Ascending aorta (tissue), 2 donors: Measurements from ENCODE around the gene OR8B12. TPM values are rescaled to one million over a fixed set of nuclear protein-coding genes. Genes with fewer than 3 reads are reported as not detected.

Experiments
- DNase-seq, 2 donors: peaks; one replicate each; pipeline ENCODE4 v3.0.0-alpha.2; 2019; ENCODE audit warnings: low spot score in 2 of 2
- H3K27ac ChIP-seq, 2 donors: fragments of 200-600 bp; sonication (generic); one replicate each; pipeline ENCODE4 v1.5.1; 2016 to 2017; ENCODE audit warnings: mild to moderate bottlenecking in 1 of 2
- H3K27me3 ChIP-seq: fragments of 200-600 bp; sonication (generic); one replicate; pipeline ENCODE4 v1.5.1; 2017
- H3K36me3 ChIP-seq, 2 donors: fragments of 200-600 bp; sonication (generic); one replicate each; pipeline ENCODE4 v1.5.1; 2016
- H3K4me1 ChIP-seq, 2 donors: fragments of 200-600 bp; sonication (generic); one replicate each; pipeline ENCODE4 v1.5.1; 2016 to 2017; ENCODE audit warnings: mild to moderate bottlenecking in 1 of 2
- H3K4me3 ChIP-seq, 2 donors: fragments of 200-600 bp; sonication (generic); one replicate each; pipeline ENCODE4 v1.5.1; 2016 to 2017; ENCODE audit warnings: mild to moderate bottlenecking in 1 of 2
- H3K9me3 ChIP-seq, 2 donors: fragments of 200-600 bp; sonication (generic); one replicate each; pipeline ENCODE4 v1.5.1; 2016
- intact Hi-C: fragments of 100-400 bp; cut with DNase I; formaldehyde crosslinking; loops from one replicate; pipeline ENCODE4 v1.15.1; 2023
- total RNA-seq: library from RNA; depleted of rRNA; stranded (reverse); fragments of >200 nt; gene quantifications from one replicate; pipeline ENCODE4 v1.1.0, GENCODE V29; 2016
- TF ChIP-seq, protein P1 (sequence below), 3 experiments: fragments of 200-600 bp in 2 of 3; fragments of 450-650 bp in 1 of 3; sonication (generic) in 2 of 3; IDR thresholded peaks; one replicate each; pipeline ENCODE4 v1.5.1; 2016 to 2019; ENCODE audit warnings: antibody characterized with exemption in 3 of 3, mild to moderate bottlenecking in 1 of 3, moderate library complexity in 1 of 3

OR8B12 gene
- total RNA-seq, 1 donor from 2014 or later: not detected

GRCh38 chr11:124511745-124512144 lies 31.7 kb downstream of the OR8B12 start:
- H3K36me3 ChIP-seq: no peaks in the 10 kb centered on the region
- TF ChIP-seq, protein P1, sequence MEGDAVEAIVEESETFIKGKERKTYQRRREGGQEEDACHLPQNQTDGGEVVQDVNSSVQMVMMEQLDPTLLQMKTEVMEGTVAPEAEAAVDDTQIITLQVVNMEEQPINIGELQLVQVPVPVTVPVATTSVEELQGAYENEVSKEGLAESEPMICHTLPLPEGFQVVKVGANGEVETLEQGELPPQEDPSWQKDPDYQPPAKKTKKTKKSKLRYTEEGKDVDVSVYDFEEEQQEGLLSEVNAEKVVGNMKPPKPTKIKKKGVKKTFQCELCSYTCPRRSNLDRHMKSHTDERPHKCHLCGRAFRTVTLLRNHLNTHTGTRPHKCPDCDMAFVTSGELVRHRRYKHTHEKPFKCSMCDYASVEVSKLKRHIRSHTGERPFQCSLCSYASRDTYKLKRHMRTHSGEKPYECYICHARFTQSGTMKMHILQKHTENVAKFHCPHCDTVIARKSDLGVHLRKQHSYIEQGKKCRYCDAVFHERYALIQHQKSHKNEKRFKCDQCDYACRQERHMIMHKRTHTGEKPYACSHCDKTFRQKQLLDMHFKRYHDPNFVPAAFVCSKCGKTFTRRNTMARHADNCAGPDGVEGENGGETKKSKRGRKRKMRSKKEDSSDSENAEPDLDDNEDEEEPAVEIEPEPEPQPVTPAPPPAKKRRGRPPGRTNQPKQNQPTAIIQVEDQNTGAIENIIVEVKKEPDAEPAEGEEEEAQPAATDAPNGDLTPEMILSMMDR (IDR thresholded peaks at IDR 0.05): no peak
- H3K9me3 ChIP-seq: no peaks in the 10 kb centered on the region
- H3K4me3 ChIP-seq: no peak overlapping the region
- no peak for DNase-seq
- no peaks in the 10 kb centered on the region for H3K4me1 ChIP-seq
- no peaks in the 10 kb centered on the region for H3K27me3 ChIP-seq
- intact Hi-C loops: no loop called here
- H3K27ac ChIP-seq: no peak overlapping the region

DNA sequence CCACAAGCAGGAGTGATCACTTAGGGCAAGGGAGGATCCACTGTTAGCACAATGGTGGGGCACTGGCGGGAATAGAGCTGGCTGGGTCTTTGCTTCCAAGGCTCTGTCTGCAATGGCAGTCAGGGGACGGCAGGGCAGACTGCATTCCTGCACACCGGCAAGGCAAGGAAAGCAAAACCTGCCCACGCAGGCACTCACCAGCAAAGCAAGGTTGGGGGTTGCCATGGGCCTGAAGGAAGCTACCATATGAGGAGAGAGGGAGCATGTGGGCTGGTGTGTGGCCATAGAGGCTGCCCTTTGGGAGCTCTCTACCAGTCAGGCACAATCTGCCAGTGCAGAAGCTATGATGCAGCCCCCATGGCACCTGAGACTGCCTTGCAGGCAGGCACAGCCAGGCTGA lies 33.2 kb downstream of the OR8B12 start:
- Histone ChIP-seq H3K36me3 (no peaks in the 10 kb centered on the region), H3K27ac (no peak overlapping the region), H3K27me3 (no peaks in the 10 kb centered on the region), H3K4me3 (no peak overlapping the region), H3K9me3 (no peaks in the 10 kb centered on the region), H3K4me1 (no peaks in the 10 kb centered on the region)
- intact Hi-C loops: no loop called here
- TF ChIP-seq, protein P1 (IDR thresholded peaks at IDR 0.05): no peak
- no peak for DNase-seq

GRCh38 chr11:124499711-124500110 lies 43.7 kb downstream of the OR8B12 start:
- Histone ChIP-seq H3K27ac (no peak overlapping the region), H3K4me1 (no peaks in the 10 kb centered on the region), H3K4me3 (no peak overlapping the region), H3K27me3 (no peaks in the 10 kb centered on the region), H3K36me3 (no peaks in the 10 kb centered on the region), H3K9me3 (no peaks in the 10 kb centered on the region)
- TF ChIP-seq, protein P1 (IDR thresholded peaks at IDR 0.05): no peak
- no peak for DNase-seq
- intact Hi-C loops: no loop called here

DNA sequence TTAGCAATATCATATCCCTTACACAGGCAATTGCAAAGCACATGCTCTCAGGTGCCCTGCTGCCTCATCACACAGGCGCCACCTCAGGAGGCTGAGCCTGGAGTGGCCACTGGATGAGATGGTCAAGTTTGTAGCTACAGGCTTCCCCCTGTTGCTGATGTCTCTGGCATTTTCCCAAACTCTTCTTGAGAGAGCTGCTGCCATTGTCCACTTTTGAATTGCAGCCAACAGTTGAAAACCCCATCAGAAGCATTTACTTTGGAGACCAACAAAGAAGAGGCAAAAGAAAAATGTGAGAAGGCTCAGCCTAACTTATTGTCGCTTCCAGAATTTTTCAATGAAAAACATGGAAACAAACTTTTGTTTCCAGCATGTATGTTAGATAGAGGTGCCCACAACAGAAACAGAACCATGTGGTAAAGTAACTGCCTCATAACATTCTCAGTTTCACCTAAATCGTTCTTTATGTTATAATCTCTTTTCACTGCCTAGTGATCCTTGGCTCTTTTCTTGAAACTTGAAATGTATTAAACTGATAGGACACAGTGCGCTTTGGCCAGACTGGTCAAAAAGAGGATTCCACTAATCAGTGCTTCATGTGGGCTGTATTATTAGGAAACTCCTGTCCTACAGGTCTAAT lies 50.3 kb downstream of the OR8B12 start:
- TF ChIP-seq, protein P1 (IDR thresholded peaks at IDR 0.05): no peak
- intact Hi-C loops: no loop called here
- Histone ChIP-seq H3K4me1 (no peaks in the 10 kb centered on the region), H3K27ac (no peak overlapping the region), H3K36me3 (no peaks in the 10 kb centered on the region), H3K9me3 (no peaks in the 10 kb centered on the region), H3K27me3 (no peaks in the 10 kb centered on the region), H3K4me3 (no peak overlapping the region)
- no peak for DNase-seq

Other genes starting within 250 kb of the OR8B12 start
- not detected for gene OR8D1, start 229.7 kb downstream of the OR8B12 start, total RNA-seq
- not detected for gene OR8D2, start 223.5 kb downstream of the OR8B12 start, total RNA-seq
- gene OR8B2, start 159.2 kb downstream of the OR8B12 start, total RNA-seq: not detected
- not detected for gene OR8B3, start 144.6 kb downstream of the OR8B12 start, total RNA-seq
- not detected for gene OR8B4, start 118.8 kb downstream of the OR8B12 start, total RNA-seq
- not detected for gene OR8B8, start 98.0 kb downstream of the OR8B12 start, total RNA-seq
- not detected for gene OR8A1, start 26.3 kb upstream of the OR8B12 start, total RNA-seq
- not detected for gene PANX3, start 67.8 kb upstream of the OR8B12 start, total RNA-seq
- gene TBRG1, start 79.2 kb upstream of the OR8B12 start, total RNA-seq: 21.2 TPM
- gene SIAE, start 130.1 kb upstream of the OR8B12 start, total RNA-seq: 4.8 TPM
- gene SPA17, start 130.2 kb upstream of the OR8B12 start, total RNA-seq: not detected
- gene NRGN, start 196.3 kb upstream of the OR8B12 start, total RNA-seq: 5.3 TPM
- not detected for gene VSIG2, start 208.6 kb upstream of the OR8B12 start, total RNA-seq
- gene ESAM, start 218.6 kb upstream of the OR8B12 start, total RNA-seq: 257 TPM